HepG2 (cell line): Measurements from ENCODE around the gene MYO15A. TPM values are rescaled to one million over a fixed set of nuclear protein-coding genes. Genes with fewer than 3 reads are reported as not detected.

Experiments used
- ARID4A ChIP-seq: sonication (generic); formaldehyde crosslinking; IDR thresholded peaks from 2 replicates; pipeline ENCODE4 v1.5.0; 2020; ENCODE audit warnings: mild to moderate bottlenecking, missing genetic modification reagents, borderline replicate concordance
- CHCHD3 ChIP-seq: sonication (generic); formaldehyde crosslinking; IDR thresholded peaks from 2 replicates; pipeline ENCODE4 v1.8.0; 2022; ENCODE audit warnings: mild to moderate bottlenecking, missing genetic modification reagents, moderate library complexity
- CREB3 ChIP-seq: sonication (generic); formaldehyde crosslinking; IDR thresholded peaks from 2 replicates; pipeline ENCODE4 v1.5.0; 2020; ENCODE audit warnings: missing genetic modification reagents
- GRHL1 ChIP-seq: sonication (generic); formaldehyde crosslinking; conservative IDR thresholded peaks from 2 replicates; pipeline ENCODE4 v1.8.0; 2022; ENCODE audit warnings: missing genetic modification reagents
- HINFP ChIP-seq: sonication (generic); formaldehyde crosslinking; IDR thresholded peaks from 2 replicates; pipeline ENCODE4 v1.4.0; 2020; ENCODE audit warnings: low read depth, mild to moderate bottlenecking, missing genetic modification reagents
- NAIF1 ChIP-seq: sonication (generic); formaldehyde crosslinking; IDR thresholded peaks from 2 replicates; pipeline ENCODE4 v1.5.0; 2020; ENCODE audit warnings: mild to moderate bottlenecking, missing genetic modification reagents, borderline replicate concordance
- ZNF10 ChIP-seq: sonication (generic); formaldehyde crosslinking; IDR thresholded peaks from 2 replicates; pipeline ENCODE4 v1.4.0; 2020; ENCODE audit warnings: mild to moderate bottlenecking, low read depth, missing genetic modification reagents, borderline replicate concordance
- ZNF530 ChIP-seq: sonication (generic); formaldehyde crosslinking; IDR thresholded peaks from 2 replicates; pipeline ENCODE4 v1.5.0; 2020; ENCODE audit warnings: low read depth, mild to moderate bottlenecking, missing genetic modification reagents
- polyA plus RNA-seq, 8 experiments: library from polyadenylated mRNA; depleted of rRNA in 3 of 8; stranded (reverse) in 7 of 8; unstranded in 1 of 8; fragments of >200 nt; fragmentation: Illumina TruSeq in 4 of 8; extraction: Trizol in 4 of 8; gene quantifications; 2 replicates each; pipeline versions ENCODE4 v1.2.1 to v1.2.3, GENCODE V29; 2011 to 2016; ENCODE audit warnings: low read depth in 4 of 8, missing spikeins in 1 of 8, mixed read lengths in 1 of 8; ENCODE audit not compliant: insufficient read depth in 1 of 8
- total RNA-seq, 5 experiments: library from RNA; depleted of rRNA; stranded (reverse); fragments of >200 nt; fragmentation: Illumina TruSeq; extraction: Trizol; gene quantifications; 2 replicates each; pipeline ENCODE4 v1.2.3, GENCODE V29; 2016; ENCODE audit warnings: low read depth in 1 of 5

Gene MYO15A
- total and polyA plus RNA-seq, 2 of the 13 experiments (the other 11 are each of a cell fraction or from before 2014, with no cell fraction given) = 0.07 to 0.20 TPM

GRCh38 chr17:18161207-18162145 is 52.9 kb downstream of the MYO15A start (continued):
- TF ChIP-seq CREB3 (CRISPR knock-in tag) (no peak), ZNF530 (CRISPR knock-in tag) (no peak), ZNF10 (no peak), CHCHD3 (CRISPR knock-in tag) (no peak), HINFP (no peak), NAIF1 (CRISPR knock-in tag) (no peak), GRHL1 (CRISPR knock-in tag) (no peak), ARID4A (CRISPR knock-in tag) (no peak)
